ENCODE measurements around the gene EFHB. TPM values are rescaled to one million over a fixed set of nuclear protein-coding genes. Genes with fewer than 3 reads are reported as not detected.

EFHB gene
- total and polyA plus RNA-seq, 2 of the 13 experiments (the other 11 are each of a cell fraction or from before 2014, with no cell fraction given), result 0.15 to 0.42 TPM

DNA sequence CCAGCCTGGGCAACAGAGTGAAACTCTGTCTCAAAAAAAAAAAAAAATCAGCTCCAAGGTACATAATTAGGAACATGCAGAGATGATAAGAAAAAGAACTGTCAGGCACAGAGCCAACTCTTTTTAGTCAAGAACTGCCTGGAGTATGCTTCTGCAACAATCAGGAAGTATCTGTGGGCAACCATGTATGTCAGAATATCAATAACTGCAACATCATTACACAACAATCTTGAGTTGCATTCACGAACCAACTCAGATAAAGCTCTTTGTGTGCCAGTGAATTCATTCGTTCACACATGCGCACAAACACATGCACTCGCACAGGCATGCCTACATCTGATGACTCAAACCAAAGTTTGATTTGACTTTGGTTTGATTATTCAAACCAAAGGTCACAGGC is 32.1 kb downstream of the EFHB start (continued):
- TF ChIP-seq, protein P1, sequence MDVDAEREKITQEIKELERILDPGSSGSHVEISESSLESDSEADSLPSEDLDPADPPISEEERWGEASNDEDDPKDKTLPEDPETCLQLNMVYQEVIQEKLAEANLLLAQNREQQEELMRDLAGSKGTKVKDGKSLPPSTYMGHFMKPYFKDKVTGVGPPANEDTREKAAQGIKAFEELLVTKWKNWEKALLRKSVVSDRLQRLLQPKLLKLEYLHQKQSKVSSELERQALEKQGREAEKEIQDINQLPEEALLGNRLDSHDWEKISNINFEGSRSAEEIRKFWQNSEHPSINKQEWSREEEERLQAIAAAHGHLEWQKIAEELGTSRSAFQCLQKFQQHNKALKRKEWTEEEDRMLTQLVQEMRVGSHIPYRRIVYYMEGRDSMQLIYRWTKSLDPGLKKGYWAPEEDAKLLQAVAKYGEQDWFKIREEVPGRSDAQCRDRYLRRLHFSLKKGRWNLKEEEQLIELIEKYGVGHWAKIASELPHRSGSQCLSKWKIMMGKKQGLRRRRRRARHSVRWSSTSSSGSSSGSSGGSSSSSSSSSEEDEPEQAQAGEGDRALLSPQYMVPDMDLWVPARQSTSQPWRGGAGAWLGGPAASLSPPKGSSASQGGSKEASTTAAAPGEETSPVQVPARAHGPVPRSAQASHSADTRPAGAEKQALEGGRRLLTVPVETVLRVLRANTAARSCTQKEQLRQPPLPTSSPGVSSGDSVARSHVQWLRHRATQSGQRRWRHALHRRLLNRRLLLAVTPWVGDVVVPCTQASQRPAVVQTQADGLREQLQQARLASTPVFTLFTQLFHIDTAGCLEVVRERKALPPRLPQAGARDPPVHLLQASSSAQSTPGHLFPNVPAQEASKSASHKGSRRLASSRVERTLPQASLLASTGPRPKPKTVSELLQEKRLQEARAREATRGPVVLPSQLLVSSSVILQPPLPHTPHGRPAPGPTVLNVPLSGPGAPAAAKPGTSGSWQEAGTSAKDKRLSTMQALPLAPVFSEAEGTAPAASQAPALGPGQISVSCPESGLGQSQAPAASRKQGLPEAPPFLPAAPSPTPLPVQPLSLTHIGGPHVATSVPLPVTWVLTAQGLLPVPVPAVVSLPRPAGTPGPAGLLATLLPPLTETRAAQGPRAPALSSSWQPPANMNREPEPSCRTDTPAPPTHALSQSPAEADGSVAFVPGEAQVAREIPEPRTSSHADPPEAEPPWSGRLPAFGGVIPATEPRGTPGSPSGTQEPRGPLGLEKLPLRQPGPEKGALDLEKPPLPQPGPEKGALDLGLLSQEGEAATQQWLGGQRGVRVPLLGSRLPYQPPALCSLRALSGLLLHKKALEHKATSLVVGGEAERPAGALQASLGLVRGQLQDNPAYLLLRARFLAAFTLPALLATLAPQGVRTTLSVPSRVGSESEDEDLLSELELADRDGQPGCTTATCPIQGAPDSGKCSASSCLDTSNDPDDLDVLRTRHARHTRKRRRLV (CRISPR knock-in tag; IDR thresholded peaks at IDR 0.05), result no peak
- TF ChIP-seq TBX3 (IDR thresholded peaks at IDR 0.05; ENCODE audit: borderline replicate concordance) (no peak), MBD4 (IDR thresholded peaks at IDR 0.05; ENCODE audit: borderline replicate concordance, low read length) (no peak), DMAP1 (CRISPR knock-in tag; IDR thresholded peaks at IDR 0.05) (no peak), SRF (IDR thresholded peaks at IDR 0.05; ENCODE audit: low read depth, low read length) (no peak), ZNF773 (CRISPR knock-in tag; IDR thresholded peaks at IDR 0.05; ENCODE audit: borderline replicate concordance) (no peak)

DNA sequence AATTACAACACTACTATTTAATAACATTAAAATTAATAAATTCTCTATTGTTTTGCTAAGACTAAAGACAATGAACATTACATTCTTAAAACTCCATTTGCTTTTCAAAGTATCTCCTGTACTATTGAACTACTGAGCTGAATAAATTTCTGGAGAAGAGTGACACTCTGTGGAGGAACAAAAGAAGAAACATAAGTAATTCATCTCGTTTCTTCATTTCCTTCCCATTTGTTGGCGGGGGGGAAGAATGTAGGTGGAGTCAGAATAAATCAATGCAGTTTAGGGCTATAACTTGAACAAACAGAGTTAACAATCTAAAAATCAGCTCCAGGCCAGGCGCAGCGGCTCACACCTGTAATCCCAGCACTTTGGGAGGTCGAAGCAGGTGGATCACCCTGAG is 32.7 kb downstream of the EFHB start:
- no peak overlapping the region for H3K27ac ChIP-seq (ENCODE audit: extremely low read length, insufficient read depth, low read length)
- no peaks in the 10 kb centered on the region for H3K27me3 ChIP-seq (ENCODE audit: control insufficient read depth in 1 of 2, insufficient read depth in 2 of 2, low read length in 2 of 2)
- 19% methylated on average over 5 of the region's 5 CpGs for WGBS (ENCODE audit: low lambda C conversion rate)
- no peak for DNase-seq (ENCODE audit: low spot score)
- H3K36me3 ChIP-seq (replicated peaks in 1 of 2; ENCODE audit: control insufficient read depth in 1 of 2, insufficient read depth in 2 of 2, low read length in 2 of 2), result no peaks in the 10 kb centered on the region
- H3K4me3 ChIP-seq (replicated peaks in 1 of 3; ENCODE audit: insufficient read depth in 1 of 3, low read depth in 2 of 3, low read length in 3 of 3), result no peak overlapping the region
- no peak overlapping the region for H3K9ac ChIP-seq (ENCODE audit: insufficient read depth, low read depth, low read length)
- no peak overlapping the region for H2AFZ ChIP-seq (ENCODE audit: low read length)
- intact Hi-C loops (cut with micrococcal nuclease; ENCODE audit: unreplicated experiment), result no loop called here
- CTCF ChIA-PET (ENCODE audit: low intra/inter-chr PET ratio, low total read pairs), result no interaction called here
- H4K20me1 ChIP-seq (ENCODE audit: insufficient read depth, low read length), result no peaks in the 10 kb centered on the region
- no peaks in the 10 kb centered on the region for H3K79me2 ChIP-seq (ENCODE audit: insufficient read depth, low read length)
- H3K4me1 ChIP-seq (ENCODE audit: insufficient read depth, low read length), result peaks cover 25% of the 10 kb centered on the region
- POLR2A ChIA-PET, result no interaction called here
- in situ Hi-C loops (cut with HindIII; ENCODE audit: extremely low pct_ligation_motif_present, low pct_unique_long_range_greater_than_20kb), result no loop called here
- no peak for FAIRE-seq
- no peak for ATAC-seq
- H3K9me3 ChIP-seq (ENCODE audit: low read length), result no peaks in the 10 kb centered on the region
- no TSS peak for BruUV-seq (replicated peaks)
- H3K4me2 ChIP-seq (ENCODE audit: low read depth, low read length), result no peak overlapping the region
- TF ChIP-seq REXO4 (CRISPR knock-in tag; IDR thresholded peaks at IDR 0.05; ENCODE audit: borderline replicate concordance), result no peak
- TF ChIP-seq, protein P2, sequence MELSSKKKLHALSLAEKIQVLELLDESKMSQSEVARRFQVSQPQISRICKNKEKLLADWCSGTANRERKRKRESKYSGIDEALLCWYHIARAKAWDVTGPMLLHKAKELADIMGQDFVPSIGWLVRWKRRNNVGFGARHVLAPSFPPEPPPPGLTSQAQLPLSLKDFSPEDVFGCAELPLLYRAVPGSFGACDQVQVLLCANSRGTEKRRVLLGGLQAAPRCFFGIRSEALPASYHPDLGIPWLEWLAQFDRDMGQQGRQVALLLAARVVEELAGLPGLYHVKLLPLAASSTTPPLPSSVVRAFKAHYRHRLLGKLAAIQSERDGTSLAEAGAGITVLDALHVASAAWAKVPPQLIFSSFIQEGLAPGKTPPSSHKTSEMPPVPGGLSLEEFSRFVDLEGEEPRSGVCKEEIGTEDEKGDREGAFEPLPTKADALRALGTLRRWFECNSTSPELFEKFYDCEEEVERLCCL (CRISPR knock-in tag; IDR thresholded peaks at IDR 0.05; ENCODE audit: borderline replicate concordance), result no peak
- no peak for TF ChIP-seq ZNF644 (CRISPR knock-in tag; IDR thresholded peaks at IDR 0.05; ENCODE audit: low read depth)
- no peak for TF ChIP-seq CEBPB (IDR thresholded peaks at IDR 0.05; ENCODE audit: borderline replicate concordance, low read depth, low read length)
- TF ChIP-seq, protein P3, sequence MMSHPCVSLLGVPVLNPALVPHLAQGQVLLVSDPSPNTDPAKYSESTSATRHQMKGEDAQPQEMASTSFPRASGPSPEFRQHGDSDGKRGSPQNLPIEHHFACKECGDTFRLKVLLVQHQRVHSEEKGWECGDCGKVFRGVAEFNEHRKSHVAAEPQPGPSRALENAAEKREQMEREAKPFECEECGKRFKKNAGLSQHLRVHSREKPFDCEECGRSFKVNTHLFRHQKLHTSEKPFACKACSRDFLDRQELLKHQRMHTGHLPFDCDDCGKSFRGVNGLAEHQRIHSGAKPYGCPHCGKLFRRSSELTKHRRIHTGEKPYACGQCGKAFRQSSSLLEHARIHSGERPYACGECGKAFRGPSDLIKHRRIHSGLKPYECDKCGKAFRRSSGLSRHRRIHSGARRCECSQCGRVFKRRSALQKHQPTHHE (CRISPR knock-in tag; IDR thresholded peaks at IDR 0.05; ENCODE audit: borderline replicate concordance), result no peak
- TF ChIP-seq GATAD2A (CRISPR knock-in tag; IDR thresholded peaks at IDR 0.05), result no peak
- no peak for TF ChIP-seq TGIF2 (CRISPR knock-in tag; IDR thresholded peaks at IDR 0.05)
- TF ChIP-seq, protein P4, sequence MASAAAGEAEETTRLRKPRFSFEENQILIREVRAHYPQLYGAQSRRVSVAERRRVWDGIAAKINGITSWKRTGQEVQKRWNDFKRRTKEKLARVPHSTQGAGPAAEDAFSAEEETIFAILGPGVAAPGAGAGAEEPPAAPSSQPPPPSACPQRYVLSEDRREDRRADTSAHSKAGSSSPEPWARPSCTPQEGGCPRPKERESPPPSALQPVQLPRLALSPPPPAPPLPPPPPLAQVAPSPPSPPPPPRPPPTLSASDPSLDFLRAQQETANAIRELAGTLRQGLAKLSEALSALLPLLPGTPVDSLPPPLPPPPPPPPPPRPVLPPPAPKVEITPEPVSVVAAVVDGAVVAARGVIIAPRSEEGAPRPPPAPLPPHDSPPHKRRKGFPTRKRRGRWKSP (CRISPR knock-in tag; IDR thresholded peaks at IDR 0.05), result no peak
- no peak for TF ChIP-seq PHF5A (CRISPR knock-in tag; IDR thresholded peaks at IDR 0.05; ENCODE audit: low read depth, unreplicated experiment)
- TF ChIP-seq CAMTA2 (CRISPR knock-in tag; IDR thresholded peaks at IDR 0.05; ENCODE audit: borderline replicate concordance), result no peak
- no peak for TF ChIP-seq MTA1 (CRISPR knock-in tag; IDR thresholded peaks at IDR 0.05; ENCODE audit: borderline replicate concordance)

Data from HepG2 (cell line).